H1 (cell line): Measurements from ENCODE around the gene FHOD1. TPM values are rescaled to one million over a fixed set of nuclear protein-coding genes. Genes with fewer than 3 reads are reported as not detected.

ENCODE experiments used
- CTCF ChIA-PET: fragments of 300-600 bp; sonication (Branson Sonifier 250); formaldehyde crosslinking; loops from one replicate; lab custom pipeline; 2021; ENCODE audit not compliant: partially characterized antibody; lab: Charles Lee
- POLR2A ChIA-PET: fragments of 300-600 bp; sonication (Branson Sonifier 250); formaldehyde crosslinking; loops from one replicate; lab custom pipeline; 2021; ENCODE audit warnings: inconsistent platforms; ENCODE audit not compliant: partially characterized antibody; lab: Charles Lee
- DNase-seq, 2 experiments: peaks; one replicate each; pipeline versions ENCODE4 v3.0.0 to v3.0.0-alpha.2; 2010 to 2022; ENCODE audit warnings: low spot score in 2 of 2, low read depth in 1 of 2, mixed read lengths in 1 of 2
- FAIRE-seq: peaks from 2 replicates; lab custom pipeline; 2011; peaks lifted over from hg19 to GRCh38; lab: Jason Lieb, UNC
- H2AFZ ChIP-seq: 2 replicates; pipeline ENCODE4 v1.8.1; 2012; ENCODE audit warnings: low read length, inconsistent platforms
- H2AK5ac ChIP-seq: 2 replicates; pipeline ENCODE4 v1.6.1; 2013; ENCODE audit warnings: low read depth, low read length
- H2BK120ac ChIP-seq: replicated peaks from 2 replicates; pipeline ENCODE3; 2013; ENCODE audit warnings: low read depth, low read length, inconsistent platforms
- H2BK12ac ChIP-seq: 2 replicates; pipeline ENCODE4 v1.6.1; 2013; ENCODE audit warnings: low read depth, low read length
- H2BK15ac ChIP-seq: 2 replicates; pipeline ENCODE4 v1.6.1; 2013; ENCODE audit warnings: low read length
- H2BK20ac ChIP-seq: 2 replicates; pipeline ENCODE4 v1.6.1; 2013; ENCODE audit warnings: low read length
- H2BK5ac ChIP-seq: 2 replicates; pipeline ENCODE4 v1.6.1; 2013; ENCODE audit warnings: low read depth, low read length
- H3K14ac ChIP-seq: 2 replicates; pipeline ENCODE4 v1.6.1; 2013; ENCODE audit warnings: inconsistent platforms; ENCODE audit not compliant: insufficient read length
- H3K18ac ChIP-seq: 2 replicates; pipeline ENCODE4 v1.6.1; 2013; ENCODE audit warnings: low read length; ENCODE audit errors: extremely low read depth
- H3K23ac ChIP-seq: 2 replicates; pipeline ENCODE4 v1.6.1; 2013; ENCODE audit warnings: inconsistent platforms; ENCODE audit not compliant: insufficient read length
- H3K23me2 ChIP-seq: 2 replicates; pipeline ENCODE4 v1.6.1; 2013; ENCODE audit warnings: low read depth, low read length
- H3K27ac ChIP-seq: 2 replicates; pipeline ENCODE4 v1.6.1; 2011; ENCODE audit warnings: low read depth, low read length, inconsistent platforms
- H3K27me3 ChIP-seq, 4 experiments: replicated peaks in 1 of 4; 1 replicate in 1 of 4; 2 replicates in 3 of 4; pipeline versions ENCODE4 v1.6.1 to v1.8.1; 2011 to 2013; ENCODE audit warnings: low read length in 3 of 4, mild to moderate bottlenecking in 3 of 4, inconsistent platforms in 2 of 4, mixed read lengths in 2 of 4, moderate library complexity in 1 of 4; ENCODE audit not compliant: control insufficient read depth in 3 of 4, insufficient read depth in 3 of 4; ENCODE audit errors: extremely low read depth in 1 of 4
- H3K36me3 ChIP-seq, 4 experiments: 2 replicates each; pipeline versions ENCODE4 v1.6.1 to v1.8.1; 2011 to 2013; ENCODE audit warnings: mild to moderate bottlenecking in 4 of 4, low read length in 3 of 4, moderate library complexity in 2 of 4, control low read depth in 1 of 4, inconsistent platforms in 1 of 4; ENCODE audit not compliant: insufficient read depth in 4 of 4, control insufficient read depth in 2 of 4
- H3K4ac ChIP-seq: replicated peaks from 2 replicates; pipeline ENCODE3; 2013; ENCODE audit warnings: low read length, low read depth, mixed read lengths, inconsistent platforms; ENCODE audit not compliant: insufficient read length
- H3K4me1 ChIP-seq, 4 experiments: replicated peaks in 1 of 4; 1 replicate in 1 of 4; 2 replicates in 3 of 4; pipeline versions ENCODE4 v1.6.1 to v1.8.1; 2011 to 2013; ENCODE audit warnings: low read length in 3 of 4, inconsistent platforms in 2 of 4, mixed read lengths in 1 of 4; ENCODE audit not compliant: insufficient read depth in 4 of 4, control insufficient read depth in 3 of 4
- H3K4me2 ChIP-seq, 2 experiments: 2 replicates each; pipeline versions ENCODE4 v1.6.1 to v1.8.1; 2011 to 2013; ENCODE audit warnings: low read depth in 2 of 2, low read length in 2 of 2, control low read depth in 1 of 2, inconsistent platforms in 1 of 2, mild to moderate bottlenecking in 1 of 2; ENCODE audit not compliant: insufficient read depth in 1 of 2
- H3K4me3 ChIP-seq, 4 experiments: fragments of 200-600, 300-600 bp in 1 of 4; sonication (generic), shearing (Covaris generic), sonication (Bioruptor Twin) in 1 of 4; 2 replicates each; pipeline versions ENCODE4 v1.5.1 to v1.8.1; 2011 to 2016; ENCODE audit warnings: low read length in 4 of 4, low read depth in 3 of 4, control low read depth in 2 of 4, inconsistent platforms in 2 of 4, mild to moderate bottlenecking in 2 of 4, mixed read lengths in 1 of 4, moderate library complexity in 1 of 4; ENCODE audit not compliant: insufficient read depth in 2 of 4; ENCODE audit errors: extremely low read depth in 1 of 4
- H3K56ac ChIP-seq: replicated peaks from 2 replicates; pipeline ENCODE3; 2013; ENCODE audit warnings: low read depth, mild to moderate bottlenecking, mixed read lengths, low read length, inconsistent platforms; ENCODE audit not compliant: insufficient read length
- H3K79me1 ChIP-seq: 2 replicates; pipeline ENCODE4 v1.6.1; 2013; ENCODE audit warnings: low read depth, low read length, control low read depth
- H3K79me2 ChIP-seq, 2 experiments: 2 replicates each; pipeline versions ENCODE4 v1.6.1 to v1.8.1; 2012 to 2013; ENCODE audit warnings: low read length in 2 of 2, mild to moderate bottlenecking in 2 of 2, inconsistent platforms in 1 of 2; ENCODE audit not compliant: insufficient read depth in 2 of 2, control insufficient read depth in 1 of 2
- H3K9ac ChIP-seq, 4 experiments: replicated peaks in 1 of 4; 1 replicate in 1 of 4; 2 replicates in 3 of 4; pipeline versions ENCODE4 v1.6.1 to v1.8.1; 2011 to 2013; ENCODE audit warnings: low read depth in 3 of 4, low read length in 3 of 4, control low read depth in 2 of 4, mild to moderate bottlenecking in 2 of 4, moderate library complexity in 2 of 4, inconsistent platforms in 1 of 4; ENCODE audit errors: extremely low read depth in 1 of 4
- H3K9me3 ChIP-seq, 2 experiments: 2 replicates each; pipeline versions ENCODE4 v1.6.1 to v1.8.1; 2012 to 2013; ENCODE audit warnings: mild to moderate bottlenecking in 2 of 2, moderate library complexity in 2 of 2, control low read depth in 1 of 2, inconsistent platforms in 1 of 2, low read depth in 1 of 2, low read length in 1 of 2, mixed read lengths in 1 of 2; ENCODE audit not compliant: insufficient read depth in 2 of 2
- H4K20me1 ChIP-seq, 2 experiments: replicated peaks in 1 of 2; 2 replicates each; pipeline versions ENCODE3 to v1.8.1; 2011 to 2013; ENCODE audit warnings: inconsistent platforms in 2 of 2, low read length in 2 of 2, mild to moderate bottlenecking in 1 of 2; ENCODE audit not compliant: insufficient read depth in 2 of 2, control insufficient read depth in 1 of 2
- H4K5ac ChIP-seq: 2 replicates; pipeline ENCODE4 v1.6.1; 2013; ENCODE audit warnings: low read length, low read depth, mixed read lengths, inconsistent platforms; ENCODE audit not compliant: insufficient read length
- H4K8ac ChIP-seq: 2 replicates; pipeline ENCODE4 v1.8.0; 2013; ENCODE audit warnings: mild to moderate bottlenecking, moderate library complexity, low read length, inconsistent platforms; ENCODE audit not compliant: insufficient read depth; ENCODE audit errors: extremely low read depth
- H4K91ac ChIP-seq: replicated peaks from 2 replicates; pipeline ENCODE3; 2013; ENCODE audit warnings: low read length, mixed read lengths, inconsistent platforms; ENCODE audit not compliant: insufficient read length
- BCL11A ChIP-seq, 2 experiments: IDR thresholded peaks; one replicate each; pipeline ENCODE4 v1.6.1; 2011; ENCODE audit warnings: low read depth in 2 of 2, low read length in 2 of 2, mild to moderate bottlenecking in 2 of 2
- SP4 ChIP-seq: IDR thresholded peaks from 2 replicates; pipeline ENCODE4 v1.6.1; 2012; ENCODE audit warnings: low read length, inconsistent platforms
- WGBS, 2 experiments: shearing (Covaris generic) in 1 of 2; methylation state at CpG; one replicate each; pipeline versions ENCODE4 v1.1.6 to v1.1.7; 2013 to 2015; ENCODE audit warnings: low lambda C conversion rate in 2 of 2, mixed read lengths in 2 of 2, inconsistent platforms in 1 of 2, low coverage in 1 of 2, missing lambda C conversion rate in 1 of 2; ENCODE audit not compliant: insufficient replicate concordance in 2 of 2, insufficient coverage in 1 of 2, insufficient read length in 1 of 2; ENCODE audit errors: extremely low coverage in 1 of 2, missing lambda C conversion rate in 1 of 2; 5-methylcytosine and 5-hydroxymethylcytosine counted together
- polyA plus RNA-seq, 7 experiments: library from polyadenylated mRNA; depleted of rRNA in 3 of 7; stranded (reverse) in 5 of 7; unstranded in 2 of 7; fragments of >200 nt in 5 of 7; fragments of 200-250 nt in 2 of 7; gene quantifications; 1 replicate in 5 of 7; 2 replicates in 1 of 7; 4 replicates in 1 of 7; pipeline versions ENCODE4 v1.2.1 to v1.2.3, GENCODE V29; 2011 to 2013; ENCODE audit warnings: missing spikeins in 2 of 7, mixed read lengths in 2 of 7
- total RNA-seq: library from RNA; stranded (reverse); fragmentation: NEBNext Ultra II Directional; extraction: Animal tissue kit (Norgen Biotek cat#: 25700); gene quantifications from 2 replicates; pipeline ENCODE4 v1.2.1, GENCODE V29; 2021

Gene FHOD1
- total and polyA plus RNA-seq, 2 of the 8 experiments (the other 6 are each of a cell fraction or from before 2014, with no cell fraction given), result 31.3 to 60.7 TPM

GRCh38 chr16:67204076-67204475 lies 43.2 kb downstream of the FHOD1 start:
- Histone ChIP-seq H3K23me2 (peaks cover 5% of the 10 kb centered on the region; the same call in 1 of the 2 replicates), H3K56ac (no peak overlapping the region), H4K8ac (no peak overlapping the region), H2BK15ac (no peak overlapping the region), H3K27ac (no peak overlapping the region), H3K18ac (no peak overlapping the region), H4K5ac (no peak overlapping the region), H2BK12ac (no peak overlapping the region), H3K4me2 (no peak overlapping the region), H2BK5ac (no peak overlapping the region), H2BK20ac (no peak overlapping the region), H3K14ac (no peak overlapping the region), H3K36me3 (peaks cover 0 to 3% (median 0%) of the 10 kb centered on the region in 4 experiments; a peak in 3 of 8 replicates), H4K20me1 (peaks cover 0 to 2% of the 10 kb centered on the region in 2 experiments), H2BK120ac (no peak overlapping the region), H2AFZ (no peak overlapping the region), H3K79me2 (no peaks in the 10 kb centered on the region), H3K4ac (no peak overlapping the region), H3K9ac (no peak overlapping the region), H3K23ac (no peak overlapping the region), H3K4me3 (no peak overlapping the region), H3K4me1 (peaks cover 0 to 15% (median 4%) of the 10 kb centered on the region in 4 experiments; a peak in 4 of 7 replicates), H2AK5ac (no peak overlapping the region), H4K91ac (no peak overlapping the region), H3K9me3 (no peaks in the 10 kb centered on the region), H3K79me1 (no peaks in the 10 kb centered on the region), H3K27me3 (no peaks in the 10 kb centered on the region)
- DNase-seq, result no peak
- FAIRE-seq, result no peak
- WGBS, 2 experiments, result 90% methylated on average over 4 of the region's 4 CpGs; no CpG with 5 or more reads in 1 of the 2 experiments
- TF ChIP-seq SP4 (no peak), BCL11A (IDR thresholded peaks at IDR 0.05; ENCODE audit: low read depth in 2 of 2, low read length in 2 of 2) (no peak)
- CTCF ChIA-PET, result interaction anchor here (0.9 to 2.0 kb wide), 6 partner anchors 13 to 309 kb away, joined by 3 to 5 read pairs (median 4); no protein-coding TSS in a partner anchor
- POLR2A ChIA-PET, result interaction anchor here (1.3 to 5.4 kb wide), 3 partner anchors 10 to 23 kb away, joined by 3 to 19 read pairs (median 19); partner anchors contain the start of gene TMEM208
